Endodermal cell (in vitro differentiated cells): ENCODE results near the gene CDHR3. TPM values are rescaled to one million over a fixed set of nuclear protein-coding genes. Genes with fewer than 3 reads are reported as not detected.

Experiments
- DNase-seq: peaks from one replicate; pipeline ENCODE4 v3.0.0-alpha.2; 2017
- H3K27ac ChIP-seq: 2 replicates; pipeline ENCODE4 v1.5.1; 2013; ENCODE audit warnings: mild to moderate bottlenecking, low read depth, low read length, moderate library complexity
- H3K27me3 ChIP-seq: 2 replicates; pipeline ENCODE4 v1.6.1; 2013; ENCODE audit warnings: mild to moderate bottlenecking, low read length, moderate library complexity; ENCODE audit not compliant: insufficient read depth, control insufficient read depth, poor library complexity, severe bottlenecking
- H3K36me3 ChIP-seq: 2 replicates; pipeline ENCODE4 v1.7.0; 2013; ENCODE audit warnings: mild to moderate bottlenecking, low read length, moderate library complexity; ENCODE audit not compliant: control insufficient read depth, insufficient read depth
- H3K4me1 ChIP-seq: one replicate; pipeline ENCODE4 v1.7.0; 2013; ENCODE audit warnings: low read length; ENCODE audit not compliant: control insufficient read depth, insufficient read depth
- H3K4me3 ChIP-seq: 2 replicates; pipeline ENCODE4 v1.5.1; 2013; ENCODE audit warnings: mild to moderate bottlenecking, low read length, moderate library complexity
- H3K9ac ChIP-seq: 2 replicates; pipeline ENCODE4 v1.6.1; 2013; ENCODE audit warnings: mild to moderate bottlenecking, low read length, moderate library complexity; ENCODE audit not compliant: poor library complexity, severe bottlenecking; ENCODE audit errors: extremely low read depth
- H3K9me3 ChIP-seq: 2 replicates; pipeline ENCODE4 v1.6.1; 2013; ENCODE audit warnings: mild to moderate bottlenecking, low read length, moderate library complexity; ENCODE audit not compliant: control insufficient read depth
- H3K27ac Mint-ChIP-seq: 2 replicates; pipeline ENCODE4 v1.8.0; 2020; ENCODE audit warnings: mixed read lengths
- H3K27me3 Mint-ChIP-seq: 2 replicates; pipeline ENCODE4 v1.8.0; 2021; ENCODE audit warnings: mild to moderate bottlenecking, mixed read lengths; ENCODE audit not compliant: insufficient read depth
- H3K36me3 Mint-ChIP-seq: 2 replicates; pipeline ENCODE4 v1.8.0; 2020; ENCODE audit warnings: low read depth, mixed read lengths
- H3K4me1 Mint-ChIP-seq: 2 replicates; pipeline ENCODE4 v1.8.0; 2020; ENCODE audit warnings: mixed read lengths
- H3K4me3 Mint-ChIP-seq: 2 replicates; pipeline ENCODE4 v1.8.0; 2020; ENCODE audit warnings: mild to moderate bottlenecking, moderate library complexity, mixed read lengths
- H3K9me3 Mint-ChIP-seq: 2 replicates; pipeline ENCODE4 v1.8.0; 2020; ENCODE audit warnings: mild to moderate bottlenecking, mixed read lengths
- CTCF ChIP-seq: fragments of 200-600 bp; sonication (generic); conservative IDR thresholded peaks from 2 replicates; pipeline ENCODE4 v1.5.0; 2021; ENCODE audit warnings: antibody characterized with exemption, mild to moderate bottlenecking
- WGBS, 2 experiments: methylation state at CpG; one replicate each; pipeline versions ENCODE4 v1.1.5 to v1.1.7; 2013; ENCODE audit warnings: missing lambda C conversion rate in 2 of 2, mixed read lengths in 1 of 2; ENCODE audit not compliant: insufficient coverage in 1 of 2, insufficient read length in 1 of 2; 5-methylcytosine and 5-hydroxymethylcytosine counted together
- total RNA-seq, 2 donors: library from RNA; stranded (reverse); fragmentation: NEBNext Ultra II Directional in 1 of 2; extraction: Animal tissue kit (Norgen Biotek cat#: 25700) in 1 of 2; gene quantifications; 2 replicates in 1 of 2; 3 replicates in 1 of 2; pipeline ENCODE4 v1.2.1, GENCODE V29; 2021

CDHR3 gene
- total RNA-seq, 2 donors from 2014 or later: 7.5 to 16.1 TPM

GRCh38 chr7:106038916-106039315 lies 75.9 kb downstream of the CDHR3 start:
- Histone ChIP-seq H3K36me3 (no peaks in the 10 kb centered on the region), H3K9me3 (no peaks in the 10 kb centered on the region), H3K9ac (no peak overlapping the region), H3K4me3 (no peak overlapping the region), H3K27me3 (no peaks in the 10 kb centered on the region), H3K27ac (no peak overlapping the region), H3K4me1 (no peaks in the 10 kb centered on the region)
- no peak for DNase-seq
- peaks cover 2% of the 10 kb centered on the region for H3K9me3 Mint-ChIP-seq
- no peak overlapping the region for H3K27ac Mint-ChIP-seq
- no peak overlapping the region for H3K4me3 Mint-ChIP-seq
- H3K27me3 Mint-ChIP-seq: no peaks in the 10 kb centered on the region
- H3K36me3 Mint-ChIP-seq: no peaks in the 10 kb centered on the region
- TF ChIP-seq CTCF: no peak
- peaks cover 10% of the 10 kb centered on the region for H3K4me1 Mint-ChIP-seq
- 92 to 94% methylated on average over 10 to 12 of the region's 12 CpGs for WGBS, 2 experiments

GRCh38 chr7:106039486-106040060 lies 76.5 kb downstream of the CDHR3 start:
- no peaks in the 10 kb centered on the region for H3K9me3 ChIP-seq

GRCh38 chr7:106041140-106041717 lies 78.2 kb downstream of the CDHR3 start:
- Histone ChIP-seq H3K4me1 (no peaks in the 10 kb centered on the region), H3K4me3 (no peak overlapping the region), H3K36me3 (no peaks in the 10 kb centered on the region), H3K9me3 (no peaks in the 10 kb centered on the region), H3K27me3 (no peaks in the 10 kb centered on the region), H3K27ac (no peak overlapping the region), H3K9ac (no peak overlapping the region)
- WGBS, 2 experiments: 44 to 56% methylated on average over 2 to 6 of the region's 6 CpGs
- Mint-ChIP-seq H3K27me3 (peaks cover 2% of the 10 kb centered on the region), H3K9me3 (no peaks in the 10 kb centered on the region), H3K27ac (no peak overlapping the region), H3K36me3 (no peaks in the 10 kb centered on the region), H3K4me3 (no peak overlapping the region), H3K4me1 (peaks cover 10% of the 10 kb centered on the region)
- TF ChIP-seq CTCF: peak; percentile 92
- DNase-seq: peak; percentile 91

More at GRCh38 chr7:106039486-106040060, 76.5 kb downstream of the CDHR3 start:
- Histone ChIP-seq H3K4me1 (no peaks in the 10 kb centered on the region), H3K36me3 (no peaks in the 10 kb centered on the region), H3K4me3 (no peak overlapping the region), H3K27ac (no peak overlapping the region), H3K27me3 (no peaks in the 10 kb centered on the region), H3K9ac (no peak overlapping the region)
- Mint-ChIP-seq H3K4me1 (peaks cover 10% of the 10 kb centered on the region), H3K36me3 (no peaks in the 10 kb centered on the region), H3K4me3 (no peak overlapping the region), H3K9me3 (no peaks in the 10 kb centered on the region), H3K27ac (no peak overlapping the region), H3K27me3 (no peaks in the 10 kb centered on the region)
- peak; percentile 55 for TF ChIP-seq CTCF
- peak; percentile 79 for DNase-seq
- 88% methylated on average over 13 of the region's 13 CpGs for WGBS, 2 experiments
